ENCODE data around the gene SYT8. TPM values are rescaled to one million over a fixed set of nuclear protein-coding genes. Genes with fewer than 3 reads are reported as not detected.
"Not testable (repeated sequence)": the region's sequence is repeated elsewhere in the genome, so short reads cannot be mapped to it uniquely, and the experiment has no call there.

The SYT8 gene
- total RNA-seq, 4 donors from 2014 or later, result not detected

DNA sequence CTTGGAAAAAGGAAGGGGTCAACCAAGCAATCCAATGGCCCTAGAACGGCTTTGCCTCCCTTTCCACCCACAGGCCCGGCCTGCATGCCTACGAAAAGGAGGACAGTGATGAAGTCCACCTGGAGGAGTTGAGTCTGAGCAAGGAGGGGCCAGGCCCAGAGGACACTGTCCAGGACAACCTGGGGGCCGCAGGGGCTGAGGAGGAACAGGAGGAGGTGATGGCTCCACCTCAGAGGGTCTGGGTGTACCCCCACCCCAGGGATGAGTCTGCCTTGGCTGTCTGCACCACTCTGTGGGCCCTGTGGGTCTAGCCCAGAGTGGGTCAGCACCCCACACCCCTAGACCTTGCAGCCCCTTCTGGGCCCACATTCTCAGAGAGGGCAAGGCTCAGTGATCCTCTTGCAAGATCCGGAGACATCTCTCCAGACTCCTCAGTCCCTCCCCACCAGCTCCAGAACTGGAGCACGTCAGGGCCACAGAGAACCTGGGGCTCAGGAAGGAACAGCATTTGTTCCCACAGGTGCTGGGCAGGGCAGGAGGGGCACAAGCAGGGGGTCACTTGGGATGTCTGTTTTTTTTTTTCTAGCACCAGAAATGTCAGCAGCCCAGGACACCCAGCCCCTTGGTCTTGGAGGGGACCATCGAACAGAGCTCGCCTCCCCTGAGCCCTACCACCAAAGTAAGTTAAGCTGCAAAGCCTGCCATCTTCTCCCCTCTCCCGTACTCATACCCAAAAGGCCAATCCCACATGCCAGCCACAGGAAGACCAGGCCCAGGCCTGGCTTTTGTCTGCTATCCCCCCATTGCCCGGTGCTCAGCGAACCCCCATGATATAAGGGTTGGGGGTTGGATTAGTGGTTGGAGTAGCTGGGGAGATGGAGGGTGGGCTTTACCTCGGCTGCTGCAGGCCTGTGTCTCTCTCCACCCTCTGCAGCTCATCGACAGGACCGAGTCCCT is 48.8 kb downstream of the SYT8 start:
- Histone ChIP-seq H3K36me3 (peaks cover 0 to 45% (median 15%) of the 10 kb centered on the region in 4 donors), H3K27ac (replicated peaks in 1 of 4) (peak overlapping the region in 1 of 4 donors; percentile 24), H3K9me3 (no peaks in the 10 kb centered on the region), H3K4me1 (peaks cover 35 to 52% (median 39%) of the 10 kb centered on the region in 4 donors), H3K4me3 (no peak overlapping the region), H3K27me3 (no peaks in the 10 kb centered on the region)
- TF ChIP-seq CTCF (IDR thresholded peaks at IDR 0.05) (no peak), POLR2AphosphoS5 (IDR thresholded peaks at IDR 0.05) (no peak), EP300 (IDR thresholded peaks at IDR 0.05) (no peak), POLR2A (IDR thresholded peaks at IDR 0.05; ENCODE audit: low read depth) (no peak)
- intact Hi-C loops (cut with DNase I), result loop anchor here (2.0 to 5.0 kb wide), 2 partner anchors 41 to 269 kb away; no protein-coding TSS in a partner anchor
- DNase-seq (ENCODE audit: extremely low spot score), result no peak
- WGBS, result 90% methylated on average over 14 of the region's 14 CpGs

- intact Hi-C loops (cut with DNase I), result loop anchor here (5.0 kb wide), 1 partner anchor 42 kb away; no protein-coding TSS in a partner anchor
- peaks cover 0 to 49% (median 15%) of the 10 kb centered on the region in 4 donors for H3K36me3 ChIP-seq
- no peak for TF ChIP-seq EP300 (IDR thresholded peaks at IDR 0.05)
- no peak for TF ChIP-seq POLR2AphosphoS5 (IDR thresholded peaks at IDR 0.05)
- no peak overlapping the region for H3K27ac ChIP-seq (replicated peaks in 1 of 4)
- no peak overlapping the region for H3K4me3 ChIP-seq
- H3K9me3 ChIP-seq, result no peaks in the 10 kb centered on the region
- peaks cover 35 to 51% (median 37%) of the 10 kb centered on the region in 4 donors for H3K4me1 ChIP-seq
- no peak for DNase-seq (ENCODE audit: extremely low spot score)
- WGBS, result over 99% methylated on average over 5 of the region's 5 CpGs
- no peaks in the 10 kb centered on the region for H3K27me3 ChIP-seq
These were observed 49.5 kb downstream of the SYT8 start for GRCh38 chr11:1884303-1884700.

DNA sequence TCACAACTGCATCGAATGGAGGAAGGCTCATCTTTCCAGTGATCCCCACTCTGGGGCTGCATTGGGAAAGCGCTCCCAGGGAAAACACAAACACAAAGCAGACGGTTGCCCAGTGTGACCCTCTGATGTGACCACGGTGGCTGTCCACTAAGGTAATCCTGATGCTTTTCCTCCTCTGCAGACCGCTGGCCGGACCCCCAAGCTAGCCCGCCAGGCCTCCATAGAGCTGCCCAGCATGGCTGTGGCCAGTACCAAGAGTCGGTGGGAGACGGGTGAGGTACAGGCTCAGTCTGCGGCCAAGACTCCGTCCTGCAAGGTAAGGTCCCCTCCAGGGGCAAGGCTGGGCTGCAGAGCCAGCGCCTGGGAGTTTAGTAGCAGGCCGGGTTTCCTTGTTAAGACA is 51.8 kb downstream of the SYT8 start:
- DNase-seq (ENCODE audit: extremely low spot score); H3K27ac ChIP-seq (replicated peaks in 1 of 4); H3K4me3 ChIP-seq; intact Hi-C loops (cut with DNase I); H3K9me3 ChIP-seq: not testable (repeated sequence)
- 90% methylated on average over 10 of the region's 13 CpGs for WGBS
- H3K4me1 ChIP-seq, result peaks cover 15 to 32% (median 18%) of the 10 kb centered on the region in 4 donors
- peaks cover 0 to 10% (median 0%) of the 10 kb centered on the region in 4 donors for H3K27me3 ChIP-seq
- H3K36me3 ChIP-seq, result peaks cover 0 to 49% (median 15%) of the 10 kb centered on the region in 4 donors

Small RNA genes lying within 50 kb of the gene (small RNA-seq; reads per million reads assigned to genes)
- gene AC051649.1 (0 reads per million in 3 donors), gene MIR4298 (0 reads per million in 3 donors)

Other genes with a start within 250 kb of the SYT8 start
- gene KRTAP5-1, start 249.7 kb upstream of the SYT8 start, total RNA-seq, result not detected
- gene KRTAP5-2, start 236.7 kb upstream of the SYT8 start, total RNA-seq, result not detected
- not detected for gene KRTAP5-3, start 226.5 kb upstream of the SYT8 start, total RNA-seq
- gene KRTAP5-4, start 212.9 kb upstream of the SYT8 start, total RNA-seq, result not detected
- gene KRTAP5-5, start 205.2 kb upstream of the SYT8 start, total RNA-seq, result not detected
- not detected for gene KRTAP5-6, start 137.8 kb upstream of the SYT8 start, total RNA-seq
- gene IFITM10, start 84.4 kb upstream of the SYT8 start, total RNA-seq, result under 1 TPM; 0.42 to 0.58 (median 0.54) TPM
- 100 to 1,000 TPM; 186 to 338 (median 270) TPM for gene CTSD, start 71.1 kb upstream of the SYT8 start, total RNA-seq
- 1 to 10 TPM in 1 of 4 donors, not detected in 3; 4.2 TPM for gene TNNI2, start 4.0 kb downstream of the SYT8 start, total RNA-seq
- gene LSP1, start 18.1 kb downstream of the SYT8 start, total RNA-seq, result 10 to 100 TPM; 10.3 to 36.5 (median 35.4) TPM
- not detected for gene PRR33, start 56.9 kb downstream of the SYT8 start, total RNA-seq
- 1 to 10 TPM; 2.8 to 6.0 (median 3.6) TPM for gene TNNT3, start 84.7 kb downstream of the SYT8 start, total RNA-seq
- 100 to 1,000 TPM in 1 of 4 donors, 10 to 100 TPM in 3; 82.0 to 153 (median 92.4) TPM for gene MRPL23, start 112.3 kb downstream of the SYT8 start, total RNA-seq
- 100 to 1,000 TPM; 372 to 753 (median 391) TPM for gene H19, start 162.9 kb downstream of the SYT8 start, total RNA-seq